Neural progenitor cell (in vitro differentiated cells): ENCODE measurements around the gene TTYH3.

Source experiments
- EZH2 ChIP-seq: fragments of 200-600 bp; sonication (generic); IDR thresholded peaks from 2 replicates; pipeline ENCODE4 v1.6.1; 2017; ENCODE audit warnings: antibody characterized with exemption, mild to moderate bottlenecking, moderate library complexity
- EZH2phosphoT487 ChIP-seq: fragments of 200-600 bp; sonication (generic); IDR thresholded peaks from 2 replicates; pipeline ENCODE4 v1.6.1; 2017; ENCODE audit warnings: antibody characterized with exemption
- TF ChIP-seq, protein P1 (sequence below): fragments of 200-600 bp; sonication (generic); IDR thresholded peaks from 2 replicates; pipeline ENCODE4 v1.5.1; 2017; ENCODE audit warnings: antibody characterized with exemption, mild to moderate bottlenecking

DNA sequence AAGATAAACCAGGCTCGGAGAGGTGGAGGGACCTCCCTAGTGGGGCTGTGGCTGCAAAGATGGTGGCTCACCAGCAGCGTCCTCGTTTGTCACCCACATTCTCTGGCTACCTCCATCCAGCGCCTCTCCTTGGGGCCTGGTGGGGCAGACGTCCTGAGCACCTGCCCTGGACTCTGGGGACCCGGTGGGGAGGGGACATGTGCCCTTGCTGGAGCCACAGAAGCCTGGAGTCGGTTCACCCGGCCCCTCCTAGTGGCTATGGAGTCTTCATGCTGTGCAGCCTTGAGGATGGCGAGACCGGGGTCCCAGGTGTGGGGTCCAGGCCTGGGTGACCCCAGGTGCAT, 14.5 kb downstream of the TTYH3 start:
- TF ChIP-seq, protein P1, sequence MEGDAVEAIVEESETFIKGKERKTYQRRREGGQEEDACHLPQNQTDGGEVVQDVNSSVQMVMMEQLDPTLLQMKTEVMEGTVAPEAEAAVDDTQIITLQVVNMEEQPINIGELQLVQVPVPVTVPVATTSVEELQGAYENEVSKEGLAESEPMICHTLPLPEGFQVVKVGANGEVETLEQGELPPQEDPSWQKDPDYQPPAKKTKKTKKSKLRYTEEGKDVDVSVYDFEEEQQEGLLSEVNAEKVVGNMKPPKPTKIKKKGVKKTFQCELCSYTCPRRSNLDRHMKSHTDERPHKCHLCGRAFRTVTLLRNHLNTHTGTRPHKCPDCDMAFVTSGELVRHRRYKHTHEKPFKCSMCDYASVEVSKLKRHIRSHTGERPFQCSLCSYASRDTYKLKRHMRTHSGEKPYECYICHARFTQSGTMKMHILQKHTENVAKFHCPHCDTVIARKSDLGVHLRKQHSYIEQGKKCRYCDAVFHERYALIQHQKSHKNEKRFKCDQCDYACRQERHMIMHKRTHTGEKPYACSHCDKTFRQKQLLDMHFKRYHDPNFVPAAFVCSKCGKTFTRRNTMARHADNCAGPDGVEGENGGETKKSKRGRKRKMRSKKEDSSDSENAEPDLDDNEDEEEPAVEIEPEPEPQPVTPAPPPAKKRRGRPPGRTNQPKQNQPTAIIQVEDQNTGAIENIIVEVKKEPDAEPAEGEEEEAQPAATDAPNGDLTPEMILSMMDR: no peak
- TF ChIP-seq EZH2: no peak
- TF ChIP-seq EZH2phosphoT487: no peak
